NCI-H2081 treated with DMSO at 0.1 percent for 48 hours (cell line): ENCODE results near the gene ADAM33.

Source experiments
- DNase-seq: peaks from one replicate; lab custom pipeline; 2025; lab: John Stamatoyannopoulos, UW

ADAM33 gene

DNA sequence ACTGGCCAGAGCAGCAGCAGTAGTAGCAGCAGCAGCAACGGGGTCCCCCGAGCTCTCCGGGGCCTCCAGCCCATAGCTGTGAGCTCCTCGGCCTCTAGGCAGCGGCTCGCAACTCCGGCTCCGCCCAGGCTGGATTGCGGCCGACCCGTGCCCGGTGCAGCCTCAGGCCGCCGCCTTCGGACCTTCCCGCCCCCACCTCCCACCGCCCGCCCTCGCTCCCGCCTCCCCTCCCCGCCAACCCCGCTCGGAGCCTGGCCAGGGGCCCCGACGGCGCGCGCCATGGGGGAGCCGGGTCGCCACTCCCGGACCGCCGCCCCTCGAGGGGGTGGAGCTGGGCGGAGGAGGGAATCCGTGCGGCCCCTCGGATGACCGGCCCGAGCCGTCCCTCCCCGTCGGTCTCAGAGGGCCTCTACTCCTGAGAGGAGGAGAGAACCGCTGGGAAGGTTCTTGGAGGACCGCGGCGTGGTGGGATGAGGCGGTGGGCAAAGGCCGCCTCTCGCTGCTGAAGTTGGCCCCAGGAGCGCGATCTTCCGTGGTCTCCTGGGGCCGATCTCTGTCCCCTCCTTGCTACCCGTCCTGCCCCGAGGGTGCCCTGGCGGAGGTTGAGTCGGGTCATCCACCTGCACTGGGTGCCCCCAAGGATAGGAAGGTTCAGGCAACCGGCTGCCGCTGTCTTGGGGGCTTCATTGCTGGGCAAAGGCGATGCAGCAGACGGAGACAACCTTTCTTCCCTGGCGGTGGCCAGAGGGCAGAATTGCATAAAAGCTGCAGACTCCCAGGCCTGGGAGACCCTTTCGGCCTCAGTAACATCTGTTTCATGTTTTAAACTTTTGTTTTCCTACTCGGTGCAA is at the start of gene ADAM33:
ADAM33 (minus strand) TSS at position 80 of the 851 bp plus-strand sequence; CDS start at position 74, 6 bp downstream.
- DNase-seq: no peak

DNA sequence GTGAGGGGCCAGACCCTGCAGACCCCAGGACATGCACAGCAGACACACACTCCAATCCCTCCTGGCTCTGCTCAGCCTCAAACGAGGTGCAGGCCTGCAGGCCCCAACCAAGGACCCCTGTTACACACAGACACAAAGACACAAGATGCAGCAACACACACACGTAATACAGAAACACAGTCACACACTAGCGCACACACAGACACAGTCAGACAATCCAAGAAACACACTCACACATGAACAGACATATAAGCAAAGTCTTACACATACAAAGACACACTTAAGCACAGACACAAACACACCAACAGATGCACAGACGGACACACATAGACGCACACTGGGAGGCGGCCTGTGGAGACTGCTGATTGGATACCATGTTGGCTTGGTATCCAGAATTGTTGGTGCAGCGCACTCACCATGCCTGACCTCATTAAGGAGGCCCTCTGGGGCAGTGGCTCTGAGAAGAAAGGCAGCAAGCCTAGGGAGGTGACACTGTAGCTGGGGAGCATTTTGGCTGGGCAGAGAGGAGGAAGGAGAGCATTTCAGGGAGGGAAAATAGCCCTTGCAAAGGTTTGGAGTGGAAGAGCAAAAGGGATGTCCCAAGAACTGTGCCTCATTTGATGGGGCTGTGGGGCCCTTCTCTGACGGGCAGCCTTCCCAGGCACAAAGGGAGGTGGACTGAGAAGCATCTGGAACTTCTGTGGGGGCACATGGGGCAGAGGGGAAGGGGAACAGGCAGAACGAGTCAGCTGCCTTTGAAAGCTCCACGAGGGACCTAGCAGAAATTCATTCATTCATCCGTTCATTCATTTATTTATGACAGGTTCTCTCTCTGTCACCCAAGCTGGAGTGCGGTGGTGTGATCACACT is 49.2 kb upstream of the ADAM33 start:
- no peak for DNase-seq

DNA sequence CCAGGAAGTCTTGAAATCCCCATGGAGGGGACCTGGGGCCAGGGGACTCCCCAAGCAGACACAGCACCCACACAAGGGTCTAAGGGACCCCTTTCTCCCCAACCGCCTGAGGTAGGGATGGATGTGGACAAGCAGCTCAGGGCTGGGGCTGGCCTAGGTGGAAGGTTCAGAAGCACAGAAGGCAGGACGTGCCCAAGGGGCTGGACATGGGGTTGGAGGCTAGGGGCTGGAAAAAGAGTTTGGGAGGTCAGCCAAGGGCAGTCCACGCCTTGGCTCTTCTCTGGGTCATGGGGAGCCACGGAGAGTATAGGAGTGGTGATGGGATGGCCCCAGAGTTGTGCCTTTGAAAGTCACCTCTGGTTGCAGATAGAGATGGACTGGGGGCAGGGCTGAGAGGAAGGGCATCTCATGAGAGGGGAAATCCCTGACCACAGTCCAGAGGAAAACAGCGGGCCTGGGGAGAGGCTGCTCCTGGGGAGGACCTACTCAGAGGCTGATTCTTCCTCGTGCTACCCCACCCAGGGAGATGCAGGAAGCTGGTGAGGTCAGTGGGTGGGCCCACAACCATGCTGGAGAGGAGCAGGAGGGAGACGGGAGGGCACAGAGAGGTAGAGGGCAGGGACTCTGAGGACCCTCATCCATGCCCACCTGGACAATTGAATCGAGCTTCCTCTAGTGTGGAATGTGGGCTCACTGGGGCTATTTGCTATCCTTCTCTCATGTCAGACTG is 48.2 kb upstream of the ADAM33 start:
- DNase-seq: no peak

DNA sequence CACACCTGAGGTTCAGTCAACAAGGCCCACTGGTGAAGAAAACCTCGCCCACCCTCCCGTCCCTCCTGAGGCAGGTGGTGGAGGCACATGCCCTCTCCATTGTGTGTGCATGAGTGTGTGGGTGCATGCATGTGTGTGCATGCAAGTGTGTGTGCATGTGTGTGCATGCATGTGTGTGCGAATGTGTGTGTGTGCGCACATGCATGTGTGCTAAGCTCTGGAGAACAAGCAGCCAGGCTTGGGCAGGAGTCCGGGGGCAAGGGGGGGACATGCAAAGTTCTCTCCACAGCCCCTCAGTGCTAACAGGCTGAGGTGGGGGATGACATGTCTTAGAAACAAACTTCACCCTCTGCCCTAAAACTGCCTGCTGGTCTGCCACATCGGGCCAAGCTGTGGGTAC is 47.6 kb upstream of the ADAM33 start:
- no peak for DNase-seq

GRCh38 chr20:3728876-3729275 is 47.1 kb upstream of the ADAM33 start:
- no peak for DNase-seq

DNA sequence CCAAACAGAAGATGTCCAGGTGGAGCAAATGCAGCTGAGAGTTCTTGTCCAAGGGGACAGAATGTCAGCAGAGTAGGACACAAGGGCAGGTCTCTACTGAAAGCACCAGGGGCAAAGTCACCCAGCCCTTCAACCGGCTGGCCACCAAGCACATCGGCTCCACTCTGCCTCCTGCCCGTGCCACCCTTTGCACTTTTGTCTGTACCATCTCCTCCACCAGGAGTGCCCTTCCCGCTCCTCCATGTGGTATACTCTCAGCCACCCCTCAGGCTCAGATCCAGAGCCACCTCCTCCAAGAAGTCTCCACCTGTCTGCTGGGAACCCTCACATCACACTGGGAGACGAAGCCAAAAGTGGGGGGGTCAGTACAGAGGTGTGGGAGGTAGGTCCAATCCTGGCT is 46.5 kb upstream of the ADAM33 start:
- no peak for DNase-seq

DNA sequence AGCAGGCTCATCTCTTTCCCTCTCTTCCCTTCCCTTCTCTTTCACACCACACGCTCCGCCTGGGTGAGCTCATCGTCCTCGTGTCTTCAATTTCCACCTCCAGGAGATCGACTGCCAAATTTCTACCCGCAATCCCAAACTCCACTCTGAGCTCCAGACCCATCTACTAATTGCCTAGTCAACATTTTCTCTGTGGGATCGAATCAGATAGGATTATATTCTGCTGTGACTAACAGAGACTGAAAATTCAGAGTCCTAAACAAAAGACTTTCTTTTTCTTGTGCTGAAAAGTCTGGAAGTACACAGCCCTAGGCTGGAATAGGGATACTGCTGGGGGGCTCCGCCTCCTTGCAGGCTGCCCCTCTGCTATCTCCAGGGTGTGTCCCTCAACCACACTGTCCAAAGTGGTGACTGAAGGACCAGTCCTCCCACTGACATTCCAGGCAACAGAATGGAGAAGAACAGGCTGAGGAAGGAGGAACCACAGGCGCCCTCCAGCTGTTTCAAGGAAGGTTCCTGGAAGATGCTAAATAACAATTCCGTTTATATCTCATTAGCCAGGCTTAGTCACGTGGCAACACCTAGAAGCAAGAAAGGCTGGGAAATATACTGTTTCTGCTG is 45.7 kb upstream of the ADAM33 start:
- no peak for DNase-seq

DNA sequence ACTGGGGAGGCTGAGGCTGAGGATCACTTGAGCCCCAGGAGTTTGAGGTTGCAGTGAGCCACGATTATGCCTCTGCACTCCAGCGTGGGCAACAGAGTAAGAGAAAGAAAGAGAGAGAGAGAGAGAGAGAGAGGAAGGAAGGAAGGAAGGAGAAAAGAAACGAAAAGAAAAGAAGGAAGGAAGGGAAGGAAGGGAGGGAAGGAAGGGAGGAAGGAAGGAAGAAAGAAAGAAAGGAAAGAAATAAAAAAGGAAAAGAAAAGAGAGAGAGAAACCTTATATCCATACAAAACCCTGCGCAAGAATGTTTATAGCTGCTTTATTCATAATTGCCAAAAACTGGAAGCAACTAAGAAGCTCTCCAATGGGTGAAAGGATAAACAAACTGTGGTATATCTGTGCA is 42.5 kb upstream of the ADAM33 start:
- DNase-seq: no peak

DNA sequence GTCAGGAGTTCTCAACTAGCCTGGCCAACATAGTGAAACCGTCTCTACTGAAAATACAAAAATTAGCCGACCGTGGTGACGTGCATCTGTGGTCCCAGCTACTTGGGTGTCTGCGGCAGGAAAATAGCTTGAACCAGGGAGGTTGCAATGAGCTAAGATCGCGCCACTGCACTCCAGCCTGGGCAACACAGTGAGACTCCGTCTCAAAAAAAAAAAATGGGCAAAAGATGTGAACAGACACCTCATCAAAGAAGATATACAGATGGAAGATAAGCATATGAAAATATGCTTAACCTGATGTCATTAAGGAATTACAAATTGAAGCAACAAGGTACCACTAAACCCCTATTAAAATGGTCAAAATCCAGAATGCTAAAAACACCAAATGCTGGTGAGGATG is 41.5 kb upstream of the ADAM33 start:
- no peak for DNase-seq

- no peak for DNase-seq
Measured at GRCh38 chr20:3721912-3722311, 40.1 kb upstream of the ADAM33 start.

GRCh38 chr20:3720626-3721025 is 38.8 kb upstream of the ADAM33 start:
- no peak for DNase-seq

- no peak for DNase-seq
Measured at GRCh38 chr20:3720068-3720467, 38.3 kb upstream of the ADAM33 start.

DNA sequence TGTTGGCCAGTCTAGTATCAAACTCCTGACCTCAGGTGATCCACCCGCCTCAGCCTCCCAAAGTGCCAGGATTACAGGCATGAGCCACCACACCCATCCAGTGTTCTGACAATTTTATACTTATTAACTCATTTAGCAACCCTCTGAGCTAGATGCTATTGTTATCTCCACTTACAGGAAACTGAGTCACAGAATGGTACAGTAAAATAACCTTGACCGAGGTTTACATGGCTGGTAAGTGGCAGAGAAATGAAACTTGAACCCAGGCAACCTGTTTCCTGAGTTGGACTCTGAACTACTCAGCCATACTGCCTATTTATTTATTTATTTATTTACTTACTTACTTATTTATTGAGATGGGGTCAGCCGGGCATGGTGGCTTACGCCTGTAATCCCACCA is 37.2 kb upstream of the ADAM33 start:
- no peak for DNase-seq

DNA sequence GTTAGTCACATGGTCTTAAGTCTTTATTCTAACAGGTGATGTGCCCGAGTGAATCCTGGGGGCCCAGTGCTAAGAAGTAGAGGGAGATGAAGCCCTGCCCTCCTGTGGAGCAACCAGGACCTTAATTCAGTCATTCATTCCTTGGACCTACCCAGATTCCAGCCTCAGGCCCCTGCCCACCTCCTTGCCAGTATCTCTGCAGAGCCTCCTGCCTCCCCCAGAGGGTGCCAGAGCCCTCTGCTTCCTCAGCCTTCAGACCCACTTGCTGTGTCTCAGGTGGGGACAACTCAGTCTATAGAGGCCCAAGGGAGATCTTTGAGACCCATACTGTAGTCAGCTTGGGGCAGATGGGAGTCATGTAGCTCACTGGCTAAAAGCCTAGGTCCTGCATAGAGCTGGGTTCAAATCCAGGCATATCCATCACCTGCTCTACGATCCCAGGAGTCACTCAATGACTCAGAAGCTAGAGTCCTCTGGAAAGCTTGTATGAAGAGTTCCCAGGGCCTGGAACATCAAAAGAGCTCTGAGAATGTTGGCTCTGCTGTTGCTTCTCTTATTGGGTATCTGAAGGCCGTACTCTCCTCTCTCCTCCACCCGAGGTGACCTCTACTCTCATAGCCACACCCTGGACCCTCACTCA is 34.5 kb upstream of the ADAM33 start:
- DNase-seq: no peak

GRCh38 chr20:3714092-3714491 is 32.3 kb upstream of the ADAM33 start:
- no peak for DNase-seq

DNA sequence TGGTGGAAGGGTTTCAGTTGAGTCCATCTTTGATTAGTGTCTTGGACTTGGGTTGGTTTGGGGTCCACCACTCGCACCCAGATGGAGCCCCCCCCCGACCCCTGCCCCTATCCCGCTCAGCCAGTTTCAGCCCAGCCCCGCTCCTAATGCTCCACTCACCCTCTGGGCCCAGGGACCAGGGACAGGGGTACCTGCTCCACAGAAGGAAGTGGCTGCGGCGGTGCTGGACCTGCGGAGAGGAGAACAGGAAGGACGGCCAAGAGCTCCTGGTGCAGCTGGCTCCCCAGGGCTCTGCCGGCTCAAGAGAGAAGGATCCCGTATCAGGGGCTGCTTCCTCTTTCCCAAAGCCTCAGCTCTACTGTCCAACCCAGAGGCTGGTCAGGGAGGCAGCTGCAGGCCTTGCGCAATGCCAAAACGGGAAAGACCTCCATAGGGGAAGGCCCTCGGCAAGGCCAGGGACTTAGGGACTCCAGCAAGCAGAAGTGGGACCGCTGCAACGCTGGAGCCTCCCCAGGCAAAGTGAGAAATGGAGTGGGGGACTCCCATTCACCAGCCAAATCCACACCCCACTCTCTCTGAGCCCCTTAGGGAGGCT is 30.6 kb upstream of the ADAM33 start, which contains the start of gene SIGLEC1:
SIGLEC1 (minus strand) TSS at position 322 of the 595 bp plus-strand sequence. CDS start 5,472 bp downstream, outside the sequence.
- no peak for DNase-seq

DNA sequence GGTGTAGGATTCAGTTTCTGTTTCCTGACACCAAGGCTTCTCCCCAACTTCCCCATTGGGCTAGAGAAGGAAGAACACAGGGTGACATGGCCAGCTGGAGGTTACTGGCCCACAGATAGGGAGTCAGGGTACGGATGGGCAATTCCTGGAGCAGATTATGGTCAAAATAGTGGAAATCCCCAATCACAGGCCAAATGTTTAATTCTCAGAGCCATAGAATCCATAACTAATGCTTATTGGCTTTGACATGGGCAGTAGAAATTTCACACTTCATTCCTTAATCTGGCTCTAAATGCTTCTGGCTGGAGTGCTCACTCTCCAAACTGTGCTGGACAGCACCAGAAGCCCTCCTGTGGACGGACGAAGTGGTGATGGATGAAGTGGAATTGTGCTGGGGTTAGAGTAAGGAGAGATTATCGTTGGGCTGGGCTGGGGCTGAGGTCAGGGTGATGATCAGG is 29.7 kb upstream of the ADAM33 start:
- no peak for DNase-seq

GRCh38 chr20:3710703-3711483 is 29.1 kb upstream of the ADAM33 start:
- no peak for DNase-seq

DNA sequence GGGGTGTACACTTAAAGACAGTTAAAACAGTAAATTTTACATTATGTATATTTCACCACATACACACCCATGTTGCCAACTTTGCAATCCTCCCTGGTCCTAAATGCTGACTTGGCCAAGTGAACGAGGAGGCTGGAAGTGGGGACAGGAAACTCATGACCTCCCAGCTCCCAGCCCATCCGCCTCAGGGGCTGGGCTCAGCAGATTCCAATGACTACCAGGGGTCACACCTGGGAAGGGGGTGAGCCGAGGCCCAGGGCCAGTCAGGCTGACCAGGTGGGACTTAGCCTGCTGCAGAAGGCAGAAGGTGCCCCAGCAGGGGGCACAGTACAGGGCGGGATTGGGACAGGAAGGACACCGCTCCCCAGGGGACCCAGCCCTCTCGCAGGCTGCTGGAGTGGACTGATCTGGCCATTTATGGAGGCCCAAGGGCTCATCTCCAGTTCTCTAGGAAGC is 28.2 kb upstream of the ADAM33 start:
- no peak for DNase-seq

- no peak for DNase-seq
Measured at GRCh38 chr20:3707508-3707899, 25.7 kb upstream of the ADAM33 start.
